Fibroblast of the aortic adventitia (primary cell): ENCODE measurements around the gene UBE2E1. TPM values are rescaled to one million over a fixed set of nuclear protein-coding genes. Genes with fewer than 3 reads are reported as not detected.

ENCODE experiments used
- DNase-seq: peaks from one replicate; pipeline ENCODE4 v3.0.0-alpha.2; 2010; ENCODE audit warnings: low read depth
- H3K4me3 ChIP-seq: 2 replicates; pipeline ENCODE4 v1.5.1; 2011; ENCODE audit warnings: low read depth, mild to moderate bottlenecking, control low read depth, low read length, moderate library complexity
- CTCF ChIP-seq: IDR thresholded peaks from 2 replicates; pipeline ENCODE4 v1.5.1; 2011; ENCODE audit warnings: mild to moderate bottlenecking, low read length, control low read depth, inconsistent platforms; ENCODE audit not compliant: insufficient read depth
- total RNA-seq: library from RNA; depleted of rRNA; stranded (reverse); fragments of >200 nt; gene quantifications from 2 replicates; pipeline ENCODE4 v1.2.3, GENCODE V29; 2012; ENCODE audit warnings: low replicate concordance

UBE2E1 gene
- total RNA-seq, 1 donor = 108 TPM

- no peak overlapping the region for H3K4me3 ChIP-seq
- no peak for TF ChIP-seq CTCF
- no peak for DNase-seq
Measured at GRCh38 chr3:23932571-23932970, 126.8 kb downstream of the UBE2E1 start.

- no peak for DNase-seq
- TF ChIP-seq CTCF = no peak
- no peak overlapping the region for H3K4me3 ChIP-seq
Measured at GRCh38 chr3:23934253-23934652, 128.5 kb downstream of the UBE2E1 start.

- no peak overlapping the region for H3K4me3 ChIP-seq
- no peak for TF ChIP-seq CTCF
- no peak for DNase-seq
Measured at GRCh38 chr3:23937296-23937695, 131.5 kb downstream of the UBE2E1 start.

- DNase-seq = no peak
- no peak for TF ChIP-seq CTCF
- no peak overlapping the region for H3K4me3 ChIP-seq
Measured at GRCh38 chr3:23938688-23939087, 132.9 kb downstream of the UBE2E1 start.

- no peak for TF ChIP-seq CTCF
Measured at GRCh38 chr3:23940775-23941174, 135.0 kb downstream of the UBE2E1 start.

More at GRCh38 chr3:23940775-23941174, 135.0 kb downstream of the UBE2E1 start:
- no peak for DNase-seq
- H3K4me3 ChIP-seq = no peak overlapping the region

Other genes with a start within 250 kb of the UBE2E1 start
- gene NKIRAS1, start 111.0 kb downstream of the UBE2E1 start, total RNA-seq = 20.9 and 35.8 TPM in 2 replicates
- 529 and 2,953 TPM in 2 replicates for gene RPL15, start 111.2 kb downstream of the UBE2E1 start, total RNA-seq
- gene NR1D2, start 139.3 kb downstream of the UBE2E1 start, total RNA-seq = 53.0 and 77.3 TPM in 2 replicates